T-helper 2 cell treated with Interferon-gamma antibody and Interleukin-4, amounts not matched to agents 100 ng/mL and 5 ng/mL, for 36 hours (primary cell): ENCODE data around the gene SPOCD1. TPM values are rescaled to one million over a fixed set of nuclear protein-coding genes. Genes with fewer than 3 reads are reported as not detected.
"Not testable (repeated sequence)": the region's sequence is repeated elsewhere in the genome, so short reads cannot be mapped to it uniquely, and the experiment has no call there.

Experiments used
- intact Hi-C: fragments of 100-400 bp; cut with micrococcal nuclease; formaldehyde crosslinking; loops from one replicate; pipeline ENCODE4 v1.15.1; 2023
- total RNA-seq: library from RNA; stranded (reverse); gene quantifications from 2 replicates; pipeline ENCODE4 v1.2.3, GENCODE V29; 2022

SPOCD1 gene
- total RNA-seq, 1 donor from 2014 or later: not detected

- intact Hi-C loops: no loop called here
Observed at GRCh38 chr1:31830065-31830464, 14.2 kb upstream of the SPOCD1 start.

- intact Hi-C loops: loop anchor here (5.0 kb wide), 1 partner anchor 63 kb away; no protein-coding TSS in a partner anchor
Observed at GRCh38 chr1:31828926-31829690, 13.3 kb upstream of the SPOCD1 start.

GRCh38 chr1:31828341-31828740 is 12.5 kb upstream of the SPOCD1 start:
- intact Hi-C loops: loop anchor here (5.0 kb wide), 1 partner anchor 64 kb away; no protein-coding TSS in a partner anchor

GRCh38 chr1:31823780-31824179 is 8.0 kb upstream of the SPOCD1 start:
- intact Hi-C loops: no loop called here

GRCh38 chr1:31822766-31823165 is 6.9 kb upstream of the SPOCD1 start:
- intact Hi-C loops: no loop called here

- intact Hi-C loops: not testable (repeated sequence)
Observed at GRCh38 chr1:31820196-31820595, 4.4 kb upstream of the SPOCD1 start.

GRCh38 chr1:31818206-31818605 is 2.4 kb upstream of the SPOCD1 start:
- intact Hi-C loops: no loop called here

GRCh38 chr1:31816947-31817346 is 1.1 kb upstream of the SPOCD1 start:
- intact Hi-C loops: loop anchor here (1.0 kb wide), 1 partner anchor 147 kb away; no protein-coding TSS in a partner anchor

GRCh38 chr1:31816501-31816900 is 679 bp upstream of the SPOCD1 start:
- intact Hi-C loops: loop anchor here (1.0 kb wide), 1 partner anchor 148 kb away; no protein-coding TSS in a partner anchor

GRCh38 chr1:31815307-31815645 is 546 bp downstream of the SPOCD1 start:
- intact Hi-C loops: no loop called here

- intact Hi-C loops: no loop called here
Observed at GRCh38 chr1:31814631-31815306, 1.1 kb downstream of the SPOCD1 start.

- intact Hi-C loops: no loop called here
Observed at GRCh38 chr1:31814041-31814511, 1.7 kb downstream of the SPOCD1 start.

- intact Hi-C loops: no loop called here
Observed at GRCh38 chr1:31812158-31812829, 3.5 kb downstream of the SPOCD1 start.

- intact Hi-C loops: no loop called here
Observed at GRCh38 chr1:31811605-31812004, 4.2 kb downstream of the SPOCD1 start.

GRCh38 chr1:31809698-31810097 is 6.1 kb downstream of the SPOCD1 start:
- intact Hi-C loops: no loop called here

- intact Hi-C loops: no loop called here
Observed at GRCh38 chr1:31807273-31808048, 8.4 kb downstream of the SPOCD1 start.

- intact Hi-C loops: no loop called here
Observed at GRCh38 chr1:31805318-31805717, 10.5 kb downstream of the SPOCD1 start.

- intact Hi-C loops: no loop called here
Observed at GRCh38 chr1:31804098-31804497, 11.7 kb downstream of the SPOCD1 start.

GRCh38 chr1:31803610-31804009 is 12.2 kb downstream of the SPOCD1 start:
- intact Hi-C loops: no loop called here

GRCh38 chr1:31802190-31803150 is 13.4 kb downstream of the SPOCD1 start:
- intact Hi-C loops: no loop called here
